Naive thymus-derived CD8-positive, alpha-beta T cell (primary cell): ENCODE data around the gene FMO4. TPM values are rescaled to one million over a fixed set of nuclear protein-coding genes. Genes with fewer than 3 reads are reported as not detected.

Experiments
- ATAC-seq, 2 donors: fragments of 150-1000 bp; cut with Tn5 transposase in 1 of 2; sonication (Bioruptor Pico), chemical (Tn5 transposase) in 1 of 2; 1 replicate in 1 of 2; 2 replicates in 1 of 2; pipeline ENCODE4 v1.10.0; 2021; ENCODE audit warnings: mild to moderate bottlenecking in 2 of 2, moderate library complexity in 2 of 2
- POLR2A ChIA-PET: fragments of 350-600 bp; sonication (Branson Sonifier 250); formaldehyde crosslinking; loops from one replicate; lab custom pipeline; 2021; ENCODE audit warnings: antibody characterized with exemption; lab: Charles Lee
- DNase-seq, 10 donors: peaks; one replicate each; pipeline versions ENCODE4 v3.0.0 to v3.0.0-alpha.2; 2020 to 2022
- H3K27ac Mint-ChIP-seq, 10 donors: one replicate each; pipeline ENCODE4 v1.8.0; 2020 to 2022; ENCODE audit warnings: mild to moderate bottlenecking in 10 of 10, mixed read lengths in 10 of 10, moderate library complexity in 4 of 10, inconsistent platforms in 1 of 10
- H3K27me3 Mint-ChIP-seq, 5 donors: one replicate each; pipeline ENCODE4 v1.8.0; 2021 to 2022; ENCODE audit warnings: mixed read lengths in 5 of 5
- H3K36me3 Mint-ChIP-seq, 3 donors: one replicate each; pipeline ENCODE4 v1.8.0; 2020 to 2022; ENCODE audit warnings: mixed read lengths in 3 of 3, mild to moderate bottlenecking in 2 of 3, inconsistent platforms in 1 of 3
- H3K4me1 Mint-ChIP-seq, 4 donors: one replicate each; pipeline ENCODE4 v1.8.0; 2021 to 2022; ENCODE audit warnings: mixed read lengths in 4 of 4
- H3K4me3 Mint-ChIP-seq, 10 donors: one replicate each; pipeline ENCODE4 v1.8.0; 2020 to 2022; ENCODE audit warnings: mild to moderate bottlenecking in 10 of 10, mixed read lengths in 10 of 10, moderate library complexity in 6 of 10, inconsistent platforms in 1 of 10
- H3K9me3 Mint-ChIP-seq, 9 donors: one replicate each; pipeline ENCODE4 v1.8.0; 2020 to 2022; ENCODE audit warnings: mixed read lengths in 9 of 9, mild to moderate bottlenecking in 3 of 9, inconsistent platforms in 1 of 9, moderate library complexity in 1 of 9
- polyA plus RNA-seq, 3 donors: library from polyadenylated mRNA; unstranded; fragments of 300-500 nt; fragmentation: Illumina TruSeq; gene quantifications; one replicate each; pipeline ENCODE4 v1.2.3, GENCODE V29; 2021
- total RNA-seq, 8 experiments: library from RNA in 2 of 8; stranded (reverse) in 2 of 8; gene quantifications; one replicate each; pipeline ENCODE4 v1.2.3 and lab custom pipeline; 2021 to 2026

FMO4 gene, protein sequence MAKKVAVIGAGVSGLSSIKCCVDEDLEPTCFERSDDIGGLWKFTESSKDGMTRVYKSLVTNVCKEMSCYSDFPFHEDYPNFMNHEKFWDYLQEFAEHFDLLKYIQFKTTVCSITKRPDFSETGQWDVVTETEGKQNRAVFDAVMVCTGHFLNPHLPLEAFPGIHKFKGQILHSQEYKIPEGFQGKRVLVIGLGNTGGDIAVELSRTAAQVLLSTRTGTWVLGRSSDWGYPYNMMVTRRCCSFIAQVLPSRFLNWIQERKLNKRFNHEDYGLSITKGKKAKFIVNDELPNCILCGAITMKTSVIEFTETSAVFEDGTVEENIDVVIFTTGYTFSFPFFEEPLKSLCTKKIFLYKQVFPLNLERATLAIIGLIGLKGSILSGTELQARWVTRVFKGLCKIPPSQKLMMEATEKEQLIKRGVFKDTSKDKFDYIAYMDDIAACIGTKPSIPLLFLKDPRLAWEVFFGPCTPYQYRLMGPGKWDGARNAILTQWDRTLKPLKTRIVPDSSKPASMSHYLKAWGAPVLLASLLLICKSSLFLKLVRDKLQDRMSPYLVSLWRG
- total RNA-seq (1 to 10 TPM; 3.9 to 4.8 TPM), polyA plus RNA-seq (1 to 10 TPM; 1.1 to 1.9 (median 1.8) TPM), total RNA-seq (lab: John Stamatoyannopoulos, UW) (1.4 to 5.4 (median 3.6) reads per million in 6 experiments)

DNA sequence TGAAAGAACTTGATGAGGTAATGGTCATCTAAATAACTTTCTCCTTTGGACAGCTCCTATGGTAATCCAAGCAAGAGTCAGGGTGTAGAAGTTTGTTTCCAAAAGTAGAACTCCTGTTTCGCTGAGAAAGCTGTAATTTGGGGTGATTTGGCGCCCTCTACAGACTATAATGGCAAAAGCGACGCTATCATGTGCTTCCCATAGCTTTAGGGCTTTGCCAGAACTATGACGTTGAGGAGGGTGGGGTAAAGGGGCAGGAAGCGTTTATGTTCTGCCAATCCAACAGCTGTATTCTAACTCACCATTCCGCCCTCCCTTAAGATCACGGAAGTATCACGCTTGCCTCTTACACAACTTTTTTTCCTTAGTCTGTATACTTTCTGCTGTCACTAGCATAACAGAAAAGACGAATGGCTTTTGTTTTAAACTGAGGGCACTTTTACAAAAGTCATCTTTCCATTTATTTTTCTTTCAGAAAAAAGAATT, at the start of gene FMO4:
Gene FMO4 (plus strand): TSS at position 349 of the 486 bp plus-strand sequence. CDS start 5,643 bp downstream, outside the sequence.
- no peaks in the 10 kb centered on the region for H3K9me3 Mint-ChIP-seq
- POLR2A ChIA-PET, result interaction anchor here (0.7 to 1.3 kb wide), 4 partner anchors 172 to 1420 kb away, joined by 3 to 6 read pairs (median 4); partner anchors contain the start of genes KIFAP3, PRRC2C and SCYL3
- H3K4me1 Mint-ChIP-seq, result peaks cover 3 to 25% (median 22%) of the 10 kb centered on the region in 4 donors

DNA sequence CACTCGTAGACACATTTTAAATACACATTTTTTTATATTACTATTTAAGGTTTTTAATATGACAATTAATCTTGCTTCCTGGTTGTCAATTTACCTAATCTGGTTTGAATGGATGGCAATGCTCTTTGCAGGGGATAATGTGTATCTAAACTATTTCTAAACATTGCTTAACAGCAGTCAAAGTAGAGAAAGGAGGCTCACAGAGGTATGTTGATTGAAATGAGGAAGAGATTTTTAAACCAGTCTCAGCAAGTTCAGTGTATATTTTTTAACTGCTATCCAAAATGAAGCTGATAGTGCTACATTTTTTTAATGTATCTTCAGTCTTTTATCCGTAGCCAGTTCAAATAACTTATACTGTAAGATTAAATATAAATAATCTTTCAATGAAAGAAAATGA, 48.3 kb upstream of the FMO4 start:
- Mint-ChIP-seq H3K4me1 (no peaks in the 10 kb centered on the region), H3K27me3 (peaks cover 5 to 20% (median 11%) of the 10 kb centered on the region in 5 donors), H3K27ac (no peak overlapping the region), H3K4me3 (no peak overlapping the region), H3K9me3 (no peaks in the 10 kb centered on the region), H3K36me3 (no peaks in the 10 kb centered on the region)
- DNase-seq (no peak), ATAC-seq (no peak)
- POLR2A ChIA-PET, result no interaction called here

More for the DNA sequence above, at the start of gene FMO4:
- H3K4me3 Mint-ChIP-seq, result peak within 1 kb of the TSS; percentile 71 to 88 (median 82)
- H3K36me3 Mint-ChIP-seq, result peaks cover 0 to 10% (median 8%) of the 10 kb centered on the region in 3 donors
- H3K27me3 Mint-ChIP-seq, result no peaks in the 10 kb centered on the region
- peak within 1 kb of the TSS; percentile 80 to 95 (median 90) for H3K27ac Mint-ChIP-seq
- DNase-seq, result peak; percentile 47 to 94 (median 84)
- ATAC-seq, result peak; percentile 100

- Mint-ChIP-seq H3K27me3 (peaks cover 7 to 25% (median 12%) of the 10 kb centered on the region in 5 donors), H3K36me3 (no peaks in the 10 kb centered on the region), H3K4me1 (no peaks in the 10 kb centered on the region), H3K4me3 (no peak overlapping the region), H3K9me3 (peaks cover 0 to 7% (median 0%) of the 10 kb centered on the region in 9 donors), H3K27ac (no peak overlapping the region)
- ATAC-seq (no peak), DNase-seq (no peak)
- POLR2A ChIA-PET, result no interaction called here
Observed at GRCh38 chr1:171266930-171267329, 47.1 kb upstream of the FMO4 start.

GRCh38 chr1:171267391-171267790, 46.6 kb upstream of the FMO4 start:
- no peaks in the 10 kb centered on the region for H3K4me1 Mint-ChIP-seq

DNA sequence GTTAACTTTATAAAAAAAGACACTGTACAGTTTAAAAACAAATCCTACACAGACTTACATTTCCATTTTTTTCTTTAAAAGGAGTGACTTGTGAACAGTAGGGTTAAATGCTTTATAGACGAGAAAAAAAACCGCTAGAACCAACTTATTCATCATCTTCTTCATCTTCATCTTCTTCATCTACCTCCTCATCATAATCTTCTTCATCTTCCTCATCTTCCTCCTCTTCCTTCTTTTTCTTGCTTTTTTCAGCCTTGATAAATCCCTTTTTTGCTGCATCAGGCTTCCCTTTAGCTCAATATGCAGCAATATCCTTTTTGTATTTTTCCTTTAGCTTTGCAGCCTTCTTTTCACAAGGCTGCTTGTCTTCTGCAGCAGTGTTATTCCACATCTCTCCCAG, 43.2 kb upstream of the FMO4 start:
- H3K27me3 Mint-ChIP-seq, result peaks cover 13 to 27% (median 15%) of the 10 kb centered on the region in 5 donors
- no peaks in the 10 kb centered on the region for H3K36me3 Mint-ChIP-seq
- ATAC-seq (no peak), DNase-seq (no peak)
- H3K4me3 Mint-ChIP-seq, result no peak overlapping the region
- H3K27ac Mint-ChIP-seq, result no peak overlapping the region
- H3K9me3 Mint-ChIP-seq, result peaks cover 0 to 7% (median 0%) of the 10 kb centered on the region in 9 donors
- H3K4me1 Mint-ChIP-seq, result no peaks in the 10 kb centered on the region
- POLR2A ChIA-PET, result no interaction called here

More at GRCh38 chr1:171267391-171267790, 46.6 kb upstream of the FMO4 start:
- DNase-seq (no peak), ATAC-seq (no peak)
- Mint-ChIP-seq H3K27ac (no peak overlapping the region), H3K4me3 (no peak overlapping the region), H3K27me3 (peaks cover 7 to 25% (median 12%) of the 10 kb centered on the region in 5 donors), H3K36me3 (no peaks in the 10 kb centered on the region), H3K9me3 (peaks cover 0 to 7% (median 0%) of the 10 kb centered on the region in 9 donors)
- POLR2A ChIA-PET, result no interaction called here

DNA sequence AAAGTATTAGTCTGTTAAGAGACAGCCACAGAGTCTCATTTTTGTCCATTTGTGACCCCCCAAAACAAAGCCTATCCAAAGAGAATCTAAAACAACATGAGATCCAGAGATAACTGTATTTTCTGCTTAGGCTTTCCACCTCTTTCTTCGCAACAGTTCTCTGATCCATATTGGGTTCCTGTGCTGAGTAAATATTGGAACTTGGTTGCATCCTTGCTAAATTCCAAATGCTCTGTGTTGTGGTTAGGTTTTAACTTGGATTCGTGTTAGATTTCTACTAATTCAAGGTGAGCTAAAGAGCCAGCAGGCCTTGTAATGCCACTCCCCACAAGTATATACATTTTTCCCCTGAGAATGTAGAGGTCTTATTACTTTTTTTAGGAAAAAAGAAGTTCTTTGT, 36.4 kb upstream of the FMO4 start:
- no peak for ATAC-seq
- no peak for DNase-seq
- no peak overlapping the region for H3K4me3 Mint-ChIP-seq
- POLR2A ChIA-PET, result no interaction called here
- no peak overlapping the region for H3K27ac Mint-ChIP-seq
- peaks cover 0 to 4% (median 0%) of the 10 kb centered on the region in 9 donors for H3K9me3 Mint-ChIP-seq
- H3K4me1 Mint-ChIP-seq, result peaks cover 0 to 15% (median 0%) of the 10 kb centered on the region in 4 donors
- no peaks in the 10 kb centered on the region for H3K36me3 Mint-ChIP-seq
- H3K27me3 Mint-ChIP-seq, result peaks cover 8 to 31% (median 15%) of the 10 kb centered on the region in 5 donors

DNA sequence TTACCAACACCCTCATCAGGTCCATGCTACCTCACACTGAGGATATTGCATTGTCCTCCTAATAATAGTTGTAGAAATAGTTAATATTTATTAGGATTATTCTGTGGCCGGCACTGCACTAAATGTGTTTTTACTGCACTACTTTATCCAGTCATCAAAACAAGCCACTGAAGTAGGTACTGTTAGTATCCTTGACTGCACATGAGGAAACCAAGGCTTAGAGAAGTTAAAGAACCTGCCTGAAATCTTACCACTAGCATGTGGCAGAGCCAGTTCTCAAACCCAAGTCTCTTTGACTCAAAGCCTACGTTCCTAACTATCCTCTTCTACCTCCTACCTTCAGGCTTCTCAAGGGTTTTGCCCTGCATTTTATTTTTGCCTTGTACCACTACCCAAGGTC, 34.7 kb upstream of the FMO4 start:
- POLR2A ChIA-PET, result no interaction called here
- no peaks in the 10 kb centered on the region for H3K9me3 Mint-ChIP-seq

GRCh38 chr1:171279678-171280077, 34.3 kb upstream of the FMO4 start:
- Mint-ChIP-seq H3K9me3 (no peaks in the 10 kb centered on the region), H3K27ac (peak overlapping the region in 1 of 10 donors; percentile 17), H3K27me3 (peaks cover 10 to 31% (median 13%) of the 10 kb centered on the region in 5 donors), H3K4me3 (peak overlapping the region in 1 of 10 donors; percentile 1), H3K4me1 (peaks cover 0 to 15% (median 0%) of the 10 kb centered on the region in 4 donors), H3K36me3 (no peaks in the 10 kb centered on the region)
- POLR2A ChIA-PET, result no interaction called here
- DNase-seq (no peak), ATAC-seq (no peak)

More for the DNA sequence above, 34.7 kb upstream of the FMO4 start:
- DNase-seq (no peak), ATAC-seq (no peak)
- Mint-ChIP-seq H3K4me3 (peak overlapping the region in 1 of 10 donors; percentile 1), H3K4me1 (peaks cover 0 to 15% (median 0%) of the 10 kb centered on the region in 4 donors), H3K27ac (peak overlapping the region in 1 of 10 donors; percentile 17), H3K27me3 (peaks cover 10 to 31% (median 13%) of the 10 kb centered on the region in 5 donors), H3K36me3 (no peaks in the 10 kb centered on the region)

- Mint-ChIP-seq H3K4me1 (peaks cover 0 to 15% (median 0%) of the 10 kb centered on the region in 4 donors), H3K27me3 (peaks cover 9 to 31% (median 13%) of the 10 kb centered on the region in 5 donors), H3K4me3 (no peak overlapping the region), H3K36me3 (no peaks in the 10 kb centered on the region), H3K27ac (no peak overlapping the region), H3K9me3 (no peaks in the 10 kb centered on the region)
- ATAC-seq (no peak), DNase-seq (no peak)
- POLR2A ChIA-PET, result no interaction called here
Observed at GRCh38 chr1:171280599-171280998, 33.4 kb upstream of the FMO4 start.

- POLR2A ChIA-PET, result no interaction called here
- Mint-ChIP-seq H3K9me3 (no peaks in the 10 kb centered on the region), H3K4me1 (peaks cover 0 to 6% (median 0%) of the 10 kb centered on the region in 4 donors), H3K27ac (no peak overlapping the region), H3K4me3 (no peak overlapping the region), H3K36me3 (no peaks in the 10 kb centered on the region), H3K27me3 (peaks cover 7 to 22% (median 10%) of the 10 kb centered on the region in 5 donors)
- no peak for ATAC-seq
- no peak for DNase-seq
Observed at GRCh38 chr1:171286032-171286705, 27.8 kb upstream of the FMO4 start.

DNA sequence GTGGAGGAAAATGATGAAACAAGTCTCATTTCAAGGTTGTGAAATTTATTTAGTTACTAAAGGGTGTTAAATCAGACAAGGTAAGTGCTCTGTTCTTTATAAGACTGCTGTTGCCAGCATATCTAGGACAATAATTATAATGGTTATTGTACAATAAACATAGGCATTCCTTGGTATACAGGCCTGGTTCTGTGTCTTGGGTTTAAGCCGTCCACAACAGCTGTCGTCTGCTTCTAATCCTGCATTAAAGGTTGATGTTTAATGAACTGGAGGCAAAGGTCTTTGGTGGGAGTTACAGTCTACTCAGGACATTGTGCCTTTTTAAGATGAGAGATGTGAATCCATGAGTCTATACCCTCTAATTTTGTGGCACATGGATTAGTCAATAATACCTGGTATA, 23.4 kb upstream of the FMO4 start:
- POLR2A ChIA-PET, result no interaction called here
- H3K36me3 Mint-ChIP-seq, result no peaks in the 10 kb centered on the region
- H3K4me1 Mint-ChIP-seq, result peaks cover 0 to 2% (median 0%) of the 10 kb centered on the region in 4 donors
- H3K27me3 Mint-ChIP-seq, result peaks cover 6 to 42% (median 11%) of the 10 kb centered on the region in 5 donors
- DNase-seq, result no peak
- no peaks in the 10 kb centered on the region for H3K9me3 Mint-ChIP-seq
- H3K4me3 Mint-ChIP-seq, result no peak overlapping the region
- ATAC-seq, result no peak
- H3K27ac Mint-ChIP-seq, result no peak overlapping the region

- ATAC-seq, result no peak
- peaks cover 0 to 8% (median 0%) of the 10 kb centered on the region in 9 donors for H3K9me3 Mint-ChIP-seq
Observed at GRCh38 chr1:171292799-171293198, 21.2 kb upstream of the FMO4 start.

More at GRCh38 chr1:171292799-171293198, 21.2 kb upstream of the FMO4 start:
- DNase-seq, result no peak
- H3K27me3 Mint-ChIP-seq, result peaks cover 4 to 61% (median 12%) of the 10 kb centered on the region in 5 donors
- no peaks in the 10 kb centered on the region for H3K4me1 Mint-ChIP-seq
- POLR2A ChIA-PET, result no interaction called here
- H3K4me3 Mint-ChIP-seq, result no peak overlapping the region
- no peak overlapping the region for H3K27ac Mint-ChIP-seq
- H3K36me3 Mint-ChIP-seq, result no peaks in the 10 kb centered on the region
